COLO668 (cell line): ENCODE data around the gene CCDC186.
"Not testable (repeated sequence)": the region's sequence is repeated elsewhere in the genome, so short reads cannot be mapped to it uniquely, and the experiment has no call there.

Experiments used
- DNase-seq: peaks from one replicate; lab custom pipeline; 2025; ENCODE audit not compliant: unreplicated experiment; lab: John Stamatoyannopoulos, UW

Gene CCDC186

DNA sequence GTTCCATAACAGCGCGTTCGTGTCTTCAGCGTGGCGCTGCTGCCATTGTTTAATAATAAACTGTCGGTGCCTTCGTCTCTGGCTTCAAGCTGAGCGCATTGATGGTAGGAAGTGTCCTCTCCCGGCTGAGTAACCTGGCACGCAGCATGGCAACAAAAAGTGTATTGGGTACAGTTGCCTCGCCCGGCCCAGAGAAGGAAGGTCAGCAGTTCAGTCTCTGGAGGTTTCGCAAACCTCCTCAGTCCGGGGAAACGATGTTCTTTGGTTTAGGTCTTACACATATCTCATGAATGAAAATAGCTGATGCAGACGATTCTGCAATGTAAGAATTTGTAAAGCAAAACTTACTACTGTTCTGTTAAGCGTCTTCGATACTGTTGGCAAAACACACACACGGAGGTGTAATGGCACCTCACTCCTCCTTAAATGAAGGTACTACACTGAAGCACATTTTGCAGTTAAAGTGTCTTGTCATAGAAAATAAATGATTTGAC lies 739 bp upstream of the CCDC186 start:
- DNase-seq = no peak

DNA sequence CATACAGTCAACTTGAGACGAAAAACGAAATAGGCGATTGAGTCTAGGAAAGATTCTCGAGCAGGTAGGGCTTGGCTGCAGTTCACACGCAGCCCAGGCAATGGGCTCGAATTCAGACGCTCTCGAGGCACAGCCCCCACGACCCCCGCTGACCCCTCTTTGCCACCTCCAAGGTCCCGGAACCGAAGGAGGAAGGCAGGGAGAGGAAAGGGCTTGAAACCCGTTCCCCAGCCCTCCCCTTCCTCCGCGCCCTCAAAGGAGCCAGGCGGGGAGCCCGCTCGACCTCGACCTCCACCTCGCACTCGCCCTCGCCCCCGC lies 441 bp downstream of the CCDC186 start:
- no peak for DNase-seq

DNA sequence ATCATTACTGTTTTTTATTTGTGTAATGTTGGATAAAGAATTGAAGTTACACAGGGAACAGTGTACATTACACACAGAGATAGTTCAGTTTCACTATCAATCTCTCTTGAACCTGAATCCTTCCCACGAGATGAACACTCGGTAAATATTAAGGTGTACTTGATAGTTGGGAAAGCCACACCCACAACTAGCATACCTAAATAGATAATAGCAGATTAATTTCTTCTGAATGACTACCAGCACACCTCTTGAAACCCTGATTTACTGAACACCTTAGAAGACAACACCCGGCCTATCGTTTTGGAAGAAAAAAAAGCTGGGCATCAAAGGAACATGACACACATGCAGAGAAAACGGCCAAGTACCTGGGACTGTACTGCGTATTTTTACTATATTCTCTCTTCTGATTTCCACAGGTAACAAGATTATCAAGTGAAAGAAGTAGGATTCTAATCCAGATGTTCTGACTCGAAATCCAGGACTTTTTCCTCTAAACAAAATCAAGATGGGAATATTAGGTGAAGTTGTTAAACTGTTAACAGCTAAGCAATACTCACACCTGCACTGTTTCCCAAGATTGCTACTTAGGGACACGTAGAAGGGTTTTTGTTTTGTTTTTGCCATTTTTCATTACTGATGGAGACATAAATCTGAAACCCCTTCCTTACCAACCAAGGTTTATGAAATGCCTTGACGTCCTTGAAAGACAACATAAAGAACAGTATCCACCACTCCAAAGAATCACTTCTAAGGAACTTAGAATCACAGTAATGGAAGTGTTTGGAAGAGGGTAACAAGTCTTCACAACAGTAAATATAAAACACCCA lies 1.0 kb downstream of the CCDC186 start:
- no peak for DNase-seq

DNA sequence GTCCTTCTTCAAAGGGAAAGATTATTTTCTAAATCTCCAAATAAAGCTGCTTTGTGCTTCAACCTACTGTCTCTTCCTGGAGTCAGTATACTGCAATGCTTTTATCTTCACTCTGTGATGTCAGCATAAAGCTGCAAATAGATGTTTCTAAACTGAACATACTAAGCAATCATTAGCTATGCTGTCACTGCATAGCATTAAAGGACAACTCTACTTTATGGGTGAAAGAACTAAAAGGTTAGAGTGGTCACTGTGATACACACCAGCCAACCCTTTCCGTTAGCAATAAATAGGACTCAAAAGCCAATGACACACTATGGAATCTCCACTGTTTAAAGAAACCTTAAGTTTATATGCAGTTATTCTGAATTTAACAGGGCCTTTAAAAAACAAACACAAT lies 1.8 kb downstream of the CCDC186 start:
- no peak for DNase-seq

DNA sequence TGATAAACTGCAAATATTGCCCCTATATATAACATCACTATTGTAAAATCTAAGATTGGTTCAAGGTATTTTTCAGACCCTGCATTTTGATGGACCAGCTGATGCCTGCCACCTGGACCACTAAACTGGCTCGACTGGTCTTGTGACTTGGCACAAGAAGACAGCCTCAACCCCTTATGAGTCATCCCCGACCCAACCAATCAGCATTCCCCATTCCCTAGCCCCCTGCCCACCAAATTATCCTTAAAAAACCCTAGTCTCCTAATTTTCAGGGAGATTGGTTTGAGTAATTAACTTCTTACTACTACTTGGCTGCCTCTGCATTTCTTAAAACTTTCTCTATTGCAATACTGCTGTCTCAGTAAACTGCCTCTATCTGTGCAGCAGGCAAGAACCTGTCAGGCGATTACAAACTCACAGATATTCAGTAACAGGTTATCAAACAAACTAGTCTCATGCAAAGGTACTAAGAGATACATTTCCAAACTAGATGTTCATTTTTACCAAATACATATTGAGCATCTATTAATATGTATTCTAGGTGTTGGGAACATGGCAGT lies 5.5 kb downstream of the CCDC186 start:
- no peak for DNase-seq

DNA sequence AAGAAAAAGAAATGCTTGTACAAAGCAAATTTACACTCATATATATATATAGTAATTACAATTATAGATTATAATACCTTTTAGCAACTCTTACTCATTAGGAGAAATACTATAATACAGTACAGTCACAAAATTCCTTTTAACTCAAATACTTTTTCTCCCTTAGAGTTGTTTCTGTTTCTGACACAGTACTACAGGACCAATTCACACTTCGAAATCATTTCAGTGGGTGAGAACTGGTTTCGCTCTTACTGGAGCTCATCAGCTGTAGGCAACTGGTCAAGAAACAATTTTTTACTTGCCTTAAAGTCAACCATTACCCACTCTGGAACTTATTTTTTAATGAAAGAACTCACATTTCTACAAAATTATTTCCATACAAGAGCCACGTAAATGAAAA lies 6.0 kb downstream of the CCDC186 start:
- no peak for DNase-seq

DNA sequence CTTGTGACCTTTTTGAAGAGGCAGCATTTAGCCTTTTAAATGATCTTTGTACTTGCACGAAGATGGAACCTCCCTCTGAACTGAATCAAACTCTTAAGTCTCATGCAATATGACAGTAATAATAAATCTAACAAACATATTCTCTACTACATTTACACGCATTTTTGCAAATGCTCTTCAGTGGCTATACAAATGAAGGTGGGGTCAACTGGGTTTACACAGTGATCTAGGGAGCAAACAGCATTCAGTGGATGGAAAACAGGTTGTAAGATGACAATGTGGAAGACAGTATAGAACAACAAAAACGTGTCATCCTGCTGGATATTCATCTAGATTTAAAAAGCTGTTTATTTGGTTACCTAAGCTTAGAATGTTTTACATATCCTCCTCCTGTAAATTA lies 7.5 kb downstream of the CCDC186 start:
- DNase-seq = no peak

DNA sequence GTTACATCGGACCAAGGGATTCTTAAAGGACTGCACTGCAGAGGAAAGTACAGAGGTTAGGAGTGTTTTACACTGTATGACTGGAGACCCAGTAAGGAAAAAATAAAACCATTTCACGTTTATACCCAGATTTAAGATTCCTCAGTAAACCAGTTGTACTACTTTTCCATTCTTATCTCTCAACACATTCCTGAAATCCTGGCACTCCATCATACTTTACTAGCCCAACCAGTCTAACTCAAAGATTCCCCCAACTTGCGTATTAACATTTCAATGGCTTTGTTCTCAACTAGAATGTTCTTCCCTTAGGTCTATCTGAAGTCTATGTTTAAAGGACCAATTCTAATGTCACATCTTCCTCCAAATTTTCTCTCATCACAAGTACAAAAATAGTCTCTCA lies 8.0 kb downstream of the CCDC186 start:
- DNase-seq = no peak

DNA sequence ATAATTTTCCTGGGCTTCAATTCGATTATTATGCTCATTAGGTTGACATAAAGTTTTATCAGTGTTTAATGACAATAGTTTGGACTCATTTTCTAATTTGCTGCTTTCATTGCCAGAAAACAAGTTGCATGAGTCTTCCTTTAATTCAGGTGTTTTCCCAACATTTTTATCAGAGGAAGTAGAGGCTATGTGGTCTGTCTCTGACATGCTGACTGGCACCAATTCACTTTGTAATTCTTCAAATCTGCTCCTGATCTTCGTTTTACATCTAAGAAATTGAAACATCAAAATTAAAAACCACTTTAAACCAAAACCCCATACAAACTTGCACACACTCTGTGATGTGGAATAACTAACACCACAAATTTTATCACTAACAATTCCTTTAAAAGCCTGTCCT lies 10.9 kb downstream of the CCDC186 start:
- DNase-seq = no peak

DNA sequence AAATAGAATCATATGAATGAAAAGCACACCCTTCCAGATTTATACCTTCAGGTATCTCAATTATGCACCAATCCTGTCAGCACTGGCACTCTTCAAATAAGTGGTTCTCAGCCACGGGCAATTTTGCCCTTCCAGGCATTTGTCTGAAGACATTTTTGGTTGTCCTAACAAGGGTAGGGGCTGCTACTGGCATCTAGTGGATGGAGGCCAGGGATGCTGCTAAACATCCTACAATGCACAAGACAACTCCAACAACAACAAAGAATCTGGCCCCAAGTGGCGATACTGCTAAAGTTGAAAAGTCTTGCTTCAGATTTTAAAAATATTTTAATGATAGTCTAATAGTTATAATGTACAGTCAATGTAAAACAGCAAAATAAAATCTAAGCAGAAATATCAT lies 16.1 kb downstream of the CCDC186 start:
- no peak for DNase-seq

DNA sequence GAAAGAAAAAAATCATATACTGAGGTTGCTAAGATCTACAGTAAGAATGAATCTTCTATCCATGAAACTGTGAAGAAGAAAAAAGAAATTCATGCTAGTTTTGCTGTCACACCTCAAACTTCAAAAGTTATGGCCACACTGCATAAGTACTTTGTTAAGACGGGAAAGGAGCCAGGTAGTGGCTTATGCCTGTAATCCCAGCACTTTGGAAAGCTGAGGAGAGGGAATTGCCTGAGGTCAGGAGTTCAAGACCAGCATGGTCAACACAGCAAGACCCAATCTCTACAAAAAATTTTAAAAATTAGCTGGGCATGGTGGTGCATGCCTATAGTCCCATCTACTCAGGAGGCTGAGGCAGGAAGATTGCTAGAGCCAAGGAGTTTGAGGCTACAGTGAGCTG lies 22.1 kb downstream of the CCDC186 start:
- no peak for DNase-seq

DNA sequence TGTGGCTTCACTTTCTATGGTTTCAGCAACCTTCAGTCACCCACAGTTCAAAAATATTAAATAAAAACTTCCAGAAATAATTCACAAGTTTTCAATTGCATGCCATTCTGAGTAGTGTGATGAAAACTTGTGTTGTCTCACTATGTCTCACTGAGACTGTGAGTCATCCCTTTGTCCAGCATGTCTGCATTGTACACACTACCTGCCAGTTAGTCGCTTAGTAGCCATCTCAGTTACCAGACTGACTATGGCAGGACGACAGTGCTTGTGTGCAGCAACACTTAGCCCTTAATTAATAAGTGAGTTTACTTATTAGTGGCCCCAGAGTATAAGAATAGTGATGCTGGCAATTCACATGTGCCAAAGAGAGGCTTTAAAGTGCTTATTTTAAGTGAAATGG lies 22.5 kb downstream of the CCDC186 start:
- DNase-seq = no peak

DNA sequence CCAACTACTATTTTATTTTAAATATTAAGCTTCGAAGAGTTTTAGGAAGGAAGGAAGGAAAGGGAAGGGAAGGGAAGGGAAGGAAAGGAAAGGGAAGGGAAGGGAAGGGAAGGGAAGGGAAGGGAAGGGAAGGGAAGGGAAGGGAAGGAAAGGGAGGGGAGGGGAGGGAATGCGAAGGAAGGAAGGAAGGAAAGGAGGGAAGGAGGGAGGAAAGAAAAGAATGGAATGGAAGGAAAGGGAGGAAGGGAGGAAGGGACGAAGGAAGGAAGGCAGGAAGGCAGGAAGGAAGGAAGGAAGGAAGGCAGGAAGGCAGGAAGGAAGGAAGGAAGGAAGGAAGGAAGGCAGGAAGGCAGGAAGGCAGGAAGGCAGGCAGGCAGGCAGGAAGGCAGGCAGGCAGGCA lies 24.5 kb downstream of the CCDC186 start:
- DNase-seq = not testable (repeated sequence)

DNA sequence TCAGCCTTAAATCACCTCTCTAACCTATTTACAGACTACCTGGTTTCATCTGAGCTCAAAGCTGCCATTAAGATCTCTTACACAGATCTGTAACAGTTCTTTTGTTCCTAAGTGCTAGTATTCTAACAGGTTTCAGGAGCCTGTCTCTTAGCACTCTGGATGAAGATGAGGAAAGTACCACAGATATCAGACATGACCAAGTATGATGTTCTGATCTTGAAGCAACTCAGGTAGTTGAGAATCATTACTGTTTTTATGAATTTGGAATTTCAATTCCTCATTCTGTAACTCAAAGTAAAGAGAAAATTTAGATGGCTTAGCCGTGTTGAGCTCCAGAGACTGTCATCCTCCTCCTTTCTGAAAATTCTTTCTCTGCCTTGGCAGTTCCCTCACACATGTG lies 30.8 kb downstream of the CCDC186 start:
- no peak for DNase-seq

DNA sequence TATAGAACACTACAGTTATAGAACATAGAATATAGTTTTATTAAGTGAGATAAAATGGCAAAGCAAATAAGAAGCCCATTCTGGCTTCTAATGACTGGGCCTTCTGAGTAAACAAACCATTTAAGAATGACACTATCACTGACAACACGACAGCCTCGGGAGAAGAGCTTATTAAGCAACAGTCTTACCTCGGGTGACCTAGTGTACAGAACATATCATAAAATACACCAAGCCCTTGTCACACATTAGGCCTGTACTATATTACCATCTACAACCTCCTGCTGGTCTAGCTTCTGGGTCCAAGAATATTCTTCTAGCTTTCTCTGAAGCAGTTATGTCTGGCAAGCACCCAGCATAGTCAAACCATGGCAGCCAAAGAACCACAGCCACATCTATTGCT lies 32.0 kb downstream of the CCDC186 start:
- DNase-seq = no peak

DNA sequence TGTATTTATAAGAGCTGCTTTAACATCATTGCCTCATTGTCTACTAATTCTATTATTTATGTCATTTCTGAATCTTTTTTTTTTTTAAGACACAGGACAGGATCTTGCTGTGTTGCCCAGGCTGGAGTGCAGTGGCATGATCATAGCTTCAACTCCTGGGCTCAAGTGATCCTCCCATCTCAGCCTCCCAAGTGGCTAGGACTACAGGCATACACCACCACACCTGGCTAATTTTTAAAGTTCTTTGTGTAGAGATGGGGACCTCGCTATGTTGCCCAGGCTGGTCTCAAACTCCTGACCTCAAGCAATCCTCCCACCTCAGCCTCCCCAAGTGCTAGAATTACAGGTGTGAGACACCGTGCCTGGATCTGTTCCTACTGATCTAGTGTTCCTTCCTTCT lies 33.2 kb downstream of the CCDC186 start:
- DNase-seq = not testable (repeated sequence)

DNA sequence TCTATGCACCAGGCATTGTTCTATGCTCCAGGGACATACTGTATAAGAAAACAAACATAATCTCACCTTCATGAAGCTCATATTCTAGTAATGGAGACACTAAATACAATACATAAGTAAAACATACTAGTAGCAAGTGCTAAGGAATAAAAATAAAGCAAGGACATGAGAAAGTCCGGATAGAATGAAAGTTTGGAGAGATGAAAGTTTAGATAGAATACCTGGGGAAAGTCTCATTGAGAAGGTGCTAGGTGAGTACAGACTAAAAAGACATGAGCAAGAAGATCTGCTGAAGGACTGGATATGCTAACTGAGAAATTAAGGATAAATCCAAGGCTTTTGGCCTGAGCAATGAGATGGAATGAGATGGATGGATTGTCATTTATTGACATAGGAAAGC lies 34.0 kb downstream of the CCDC186 start:
- no peak for DNase-seq

DNA sequence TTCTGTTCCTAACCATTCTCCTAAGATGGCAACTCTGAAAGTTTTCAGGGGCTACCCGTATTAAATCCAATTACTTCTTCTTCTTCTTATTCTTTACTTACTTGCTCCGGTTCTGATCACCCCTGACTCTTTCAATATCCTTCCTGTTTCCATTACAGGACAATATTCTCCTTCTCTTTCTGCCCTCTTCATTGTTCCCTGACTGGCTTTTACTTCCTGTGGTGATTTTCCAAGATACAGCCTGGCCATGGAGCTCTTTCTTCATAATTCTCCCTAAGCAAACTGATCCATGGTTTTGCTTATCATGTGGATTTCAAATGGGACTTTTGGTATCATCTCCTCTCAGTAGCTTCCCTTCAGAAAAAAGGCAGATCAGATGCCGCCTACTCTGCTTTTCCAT lies 35.4 kb downstream of the CCDC186 start:
- no peak for DNase-seq

DNA sequence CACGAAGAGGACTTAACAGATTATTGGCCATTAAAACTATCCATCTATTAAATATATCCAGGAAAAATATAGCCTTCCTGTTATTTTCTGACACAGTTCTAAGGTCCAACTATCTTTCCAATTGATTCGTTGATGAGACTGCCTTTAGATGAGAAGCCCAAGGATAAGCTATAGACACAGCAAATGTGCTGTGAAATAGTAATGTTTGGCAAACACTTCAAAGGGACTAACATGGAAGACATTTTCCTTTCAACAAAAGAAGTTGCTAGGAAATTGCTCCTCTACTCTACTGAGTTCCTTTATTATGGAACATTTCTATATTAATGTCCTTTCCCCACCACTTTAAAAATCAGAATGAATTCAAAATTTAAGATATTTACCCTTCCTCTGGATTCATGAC lies 38.5 kb downstream of the CCDC186 start:
- DNase-seq = no peak

DNA sequence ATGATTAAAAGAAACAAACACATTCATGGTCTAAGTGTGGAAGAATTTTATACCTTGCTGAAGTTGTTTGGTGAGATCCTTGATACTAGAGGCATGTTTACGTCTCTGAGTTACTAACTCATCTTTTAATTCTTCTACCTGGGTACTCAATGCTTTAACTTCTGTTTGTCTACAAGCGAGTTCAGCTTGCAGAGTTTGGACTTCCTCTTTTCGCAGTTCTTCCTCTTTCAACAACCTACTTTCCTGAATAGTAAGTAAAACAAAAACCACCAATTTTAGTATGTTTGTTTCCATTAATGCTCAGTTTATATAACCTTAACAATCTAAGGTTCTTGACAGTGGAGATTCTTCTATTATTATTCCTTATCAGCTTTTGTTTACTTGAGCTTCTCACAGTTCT lies 42.9 kb downstream of the CCDC186 start:
- DNase-seq = no peak

DNA sequence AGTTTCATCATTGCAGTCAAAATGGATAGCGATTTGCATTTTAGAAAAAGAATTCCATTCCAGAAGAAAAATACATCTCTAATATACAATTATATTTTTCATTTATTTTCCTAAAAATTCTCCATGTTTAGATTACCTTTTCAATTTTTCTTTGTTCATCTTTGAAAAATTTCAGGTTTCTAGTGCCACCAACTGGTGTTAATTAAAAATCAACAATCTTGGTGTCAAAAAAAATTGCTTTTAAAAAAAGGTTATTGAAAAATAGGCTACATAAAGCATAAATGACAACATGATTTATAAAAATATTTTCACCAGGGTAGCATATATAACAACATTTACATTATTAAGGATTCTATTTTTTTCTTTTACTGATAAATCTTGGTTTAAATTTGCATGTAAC lies 53.0 kb downstream of the CCDC186 start:
- DNase-seq = no peak

DNA sequence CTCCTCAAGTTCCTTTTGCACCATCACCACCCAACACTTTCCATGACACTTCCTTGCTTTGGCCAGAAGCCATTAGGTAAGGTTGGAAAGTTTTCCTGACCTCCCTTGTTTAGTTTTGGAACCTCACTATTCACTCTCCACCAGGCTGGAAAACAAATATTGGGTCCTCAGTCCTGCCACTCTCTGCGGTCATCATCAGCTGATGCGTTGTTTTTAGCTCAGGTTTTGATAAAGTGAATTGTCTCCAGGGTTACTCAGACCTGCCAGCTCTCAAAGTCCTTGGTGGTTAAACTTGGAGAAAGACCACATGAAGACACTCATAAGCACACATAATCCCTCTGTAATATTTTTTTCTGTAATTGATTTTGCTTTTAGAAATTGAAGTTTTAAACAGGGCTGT lies 55.5 kb downstream of the CCDC186 start:
- DNase-seq = no peak

DNA sequence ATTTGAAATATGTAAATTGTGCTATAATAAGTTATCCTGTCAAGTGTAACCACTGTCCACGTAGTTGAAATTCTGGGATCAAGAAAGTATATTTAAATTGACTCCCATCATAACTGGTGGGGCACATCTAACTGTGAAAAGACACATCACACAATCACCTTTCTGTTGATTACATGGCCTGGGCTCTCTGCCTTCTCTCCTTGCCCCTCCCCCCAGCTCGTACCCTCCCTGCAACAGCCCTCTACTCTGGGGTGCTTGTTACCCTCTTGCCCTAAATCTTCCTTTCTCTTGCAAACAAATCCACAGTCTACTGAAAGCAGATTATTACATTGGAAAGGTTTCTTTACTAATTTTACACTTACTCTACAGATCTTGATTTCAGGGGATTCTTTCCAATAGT lies 56.3 kb downstream of the CCDC186 start:
- no peak for DNase-seq
